COLO829 (cell line): ENCODE data around the gene SAFB2.

Source experiments
- DNase-seq: peaks from one replicate; pipeline ENCODE4 v3.0.0; 2012; ENCODE audit warnings: low spot score

SAFB2 gene

GRCh38 chr19:5579697-5580096, 42.9 kb downstream of the SAFB2 start:
- DNase-seq, result no peak

- DNase-seq, result no peak
Measured at GRCh38 chr19:5579286-5579685, 43.3 kb downstream of the SAFB2 start.

DNA sequence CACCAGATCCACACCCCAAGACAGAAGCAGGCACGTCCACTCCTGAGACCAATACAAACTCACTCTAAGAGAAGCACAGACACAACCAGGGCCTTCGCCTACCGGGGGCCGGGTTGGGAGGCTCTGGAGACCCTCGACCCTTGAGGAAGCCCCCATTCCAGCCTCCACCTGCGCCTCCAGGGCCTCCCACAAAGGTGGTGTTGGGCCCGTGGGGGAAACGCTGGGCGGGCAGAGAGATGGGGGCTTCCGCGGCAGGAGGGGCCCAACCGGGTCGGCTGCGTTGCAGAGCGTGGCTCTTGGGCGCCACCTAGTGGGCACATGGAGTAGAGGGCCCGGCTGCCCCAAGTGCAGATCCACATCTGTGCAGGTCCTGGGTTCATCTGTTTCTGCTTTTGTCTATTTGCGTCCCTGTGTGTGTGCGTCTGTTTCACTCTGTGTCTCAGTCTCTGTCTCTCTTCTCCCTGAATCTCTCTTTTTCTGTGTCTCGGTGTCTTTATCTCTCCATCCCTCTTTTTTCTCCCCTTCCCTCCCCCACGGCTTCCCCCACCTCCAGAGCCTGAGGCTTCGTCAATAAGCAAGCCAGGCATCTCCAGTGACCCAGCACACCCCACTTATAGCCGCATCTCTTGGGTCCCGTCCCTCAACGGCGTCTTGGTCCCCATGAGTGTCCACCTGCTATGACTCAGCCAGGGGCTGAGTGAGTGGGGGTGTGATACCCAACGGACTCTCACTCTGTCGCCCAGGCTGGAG, 44.3 kb downstream of the SAFB2 start:
- DNase-seq, result peak; percentile 51

DNA sequence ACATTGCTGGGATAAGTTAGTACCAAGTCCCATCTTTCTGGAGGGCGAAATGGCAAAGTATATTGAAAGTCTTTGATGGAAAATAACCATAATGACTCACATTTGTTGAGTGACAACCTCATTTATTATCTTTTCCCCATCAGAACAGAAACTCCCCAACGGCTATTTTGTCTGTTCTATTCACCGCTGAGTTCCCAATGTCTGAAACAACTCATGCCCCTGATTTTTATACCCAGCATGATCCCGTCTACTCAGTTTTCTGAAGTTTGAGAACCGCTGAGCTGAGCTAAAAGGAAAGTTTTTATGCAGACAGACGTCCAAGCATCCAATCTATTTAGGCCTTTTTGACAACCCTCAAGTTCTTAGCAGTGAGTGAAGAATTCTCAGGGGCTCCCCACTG, 47.0 kb downstream of the SAFB2 start:
- no peak for DNase-seq

DNA sequence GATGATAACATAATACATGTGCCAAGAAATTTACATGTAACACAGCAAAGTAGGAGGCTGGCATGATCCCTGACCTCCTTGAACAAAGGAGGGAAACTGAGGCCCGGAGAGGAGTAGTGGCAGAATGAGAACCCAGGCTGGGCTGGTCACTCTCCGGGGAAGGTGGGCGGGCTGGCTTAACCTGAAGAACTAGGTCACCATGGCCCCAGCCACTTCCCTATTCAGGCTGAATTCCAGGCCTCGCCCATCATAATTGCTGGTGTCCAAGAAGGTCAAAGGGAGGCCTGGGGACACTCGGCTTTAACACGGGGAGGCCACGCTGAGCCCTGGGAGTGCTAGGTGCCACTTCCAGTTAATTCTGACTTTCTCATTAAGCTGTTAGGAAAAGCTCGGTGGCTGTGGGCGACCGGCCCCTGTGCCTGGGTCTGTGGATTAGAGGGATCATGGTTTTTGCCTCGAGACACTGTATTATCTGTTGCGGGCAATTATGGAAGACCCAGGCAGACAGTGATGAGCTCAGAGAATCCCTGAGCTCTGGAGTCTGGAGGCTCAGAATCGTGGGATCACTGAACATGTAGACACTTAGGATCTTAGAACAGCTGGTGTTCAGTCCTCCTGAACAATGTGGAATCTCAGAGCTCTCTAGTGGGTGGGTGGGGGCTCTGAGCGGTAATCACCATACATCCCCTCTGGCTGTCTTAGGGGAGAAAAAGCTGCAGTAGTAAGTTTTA, 49.9 kb downstream of the SAFB2 start:
- DNase-seq, result no peak

DNA sequence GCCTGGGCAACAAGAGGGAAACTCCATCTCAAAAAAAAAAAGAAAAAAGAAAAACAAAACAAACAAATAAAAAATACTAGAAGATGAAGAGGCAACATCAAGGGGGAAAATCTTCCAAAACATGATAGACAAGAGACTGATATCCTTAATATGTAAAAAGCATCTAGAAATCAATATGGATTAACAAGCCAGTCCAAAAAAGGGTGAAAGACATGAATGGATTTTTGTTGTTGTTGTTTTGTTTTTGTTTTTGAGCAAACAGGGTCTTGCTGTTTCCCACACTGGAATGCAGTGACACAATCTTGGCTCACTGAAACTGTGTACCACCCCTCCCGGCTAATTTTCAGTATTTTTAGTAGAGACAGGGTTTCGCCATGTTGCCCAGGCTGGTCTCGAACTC, 50.8 kb downstream of the SAFB2 start:
- DNase-seq, result no peak

GRCh38 chr19:5567970-5568407, 54.6 kb downstream of the SAFB2 start:
- no peak for DNase-seq

GRCh38 chr19:5567360-5567969, 55.1 kb downstream of the SAFB2 start, which contains the start of gene TINCR:
TINCR (minus strand) TSS chr19:5567953.
- DNase-seq, result no peak

DNA sequence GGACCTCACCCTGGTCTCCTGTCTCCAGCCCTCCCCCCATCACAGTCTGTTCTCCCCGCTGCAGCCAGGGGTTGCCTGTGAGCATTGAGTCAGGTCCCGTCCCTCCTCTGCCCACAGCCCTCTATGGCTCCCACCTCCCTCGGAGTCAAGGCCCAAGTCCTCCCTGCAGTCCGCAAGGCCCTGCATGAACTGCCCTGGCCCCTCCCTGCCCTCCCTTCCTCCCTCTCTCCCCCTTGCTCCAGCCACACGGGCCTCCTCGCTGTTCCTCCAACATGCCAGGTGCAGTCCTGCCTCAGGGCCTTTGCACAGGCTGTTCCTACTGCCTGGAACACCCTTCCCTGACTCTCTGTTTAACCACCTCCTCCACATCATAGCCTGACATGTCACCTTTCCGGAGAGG, 57.6 kb downstream of the SAFB2 start:
- DNase-seq, result no peak

DNA sequence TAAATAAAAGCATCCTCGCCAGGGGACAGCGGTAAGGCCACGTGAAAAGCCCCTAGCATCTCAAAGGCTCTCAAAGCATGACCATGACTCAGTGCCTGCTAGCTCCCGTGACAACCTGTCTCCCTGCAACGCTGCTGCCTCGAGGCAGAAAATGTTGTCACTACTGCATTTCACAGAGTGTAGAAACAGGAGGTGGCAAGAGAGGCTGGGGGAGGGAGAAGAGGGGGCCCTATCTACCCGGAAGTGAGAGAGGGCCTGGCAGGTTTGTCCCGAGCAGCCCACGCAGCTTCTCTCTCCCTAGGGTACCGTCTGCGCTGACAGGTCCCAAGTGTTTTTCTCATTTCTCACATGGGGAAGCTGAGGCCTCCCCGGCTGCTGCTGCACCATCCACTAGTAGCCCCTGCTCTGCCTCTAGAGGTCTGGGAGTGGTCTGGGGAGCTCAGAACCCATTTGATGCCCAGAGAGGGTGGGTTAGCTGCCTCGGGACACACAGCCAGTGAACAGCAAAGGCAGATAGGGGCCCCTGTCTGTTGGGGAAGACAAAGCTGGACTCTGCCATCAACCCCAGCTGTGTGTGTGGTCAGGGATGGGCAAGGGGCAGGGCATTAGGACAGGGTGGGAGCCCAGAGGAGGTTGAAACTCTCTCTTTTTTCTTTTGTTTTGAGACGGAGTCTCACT, 58.5 kb downstream of the SAFB2 start:
- peak; percentile 81 for DNase-seq

DNA sequence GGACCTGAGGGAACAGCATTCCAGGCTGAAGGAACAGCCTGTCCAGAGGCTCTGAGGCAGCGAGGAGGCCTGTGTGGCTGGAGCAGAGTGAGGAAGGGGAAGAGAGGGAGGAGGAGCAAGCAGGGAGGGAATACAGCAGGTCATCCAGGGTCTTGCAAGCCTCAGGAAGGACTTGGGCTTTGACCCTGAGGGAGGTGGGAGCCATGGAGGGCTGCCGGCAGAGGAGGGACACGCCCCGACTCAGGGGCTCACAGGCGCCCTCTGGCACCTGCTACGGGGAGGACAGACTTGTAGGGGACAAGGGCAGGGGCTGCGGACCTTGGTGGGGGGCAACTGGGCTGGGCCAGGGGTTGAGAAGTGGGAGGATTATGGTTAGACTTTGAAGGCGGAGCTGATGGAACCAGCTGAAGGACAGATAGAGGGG, 59.6 kb downstream of the SAFB2 start:
- DNase-seq, result no peak

- no peak for DNase-seq
Measured at GRCh38 chr19:5562280-5562679, 60.3 kb downstream of the SAFB2 start.

DNA sequence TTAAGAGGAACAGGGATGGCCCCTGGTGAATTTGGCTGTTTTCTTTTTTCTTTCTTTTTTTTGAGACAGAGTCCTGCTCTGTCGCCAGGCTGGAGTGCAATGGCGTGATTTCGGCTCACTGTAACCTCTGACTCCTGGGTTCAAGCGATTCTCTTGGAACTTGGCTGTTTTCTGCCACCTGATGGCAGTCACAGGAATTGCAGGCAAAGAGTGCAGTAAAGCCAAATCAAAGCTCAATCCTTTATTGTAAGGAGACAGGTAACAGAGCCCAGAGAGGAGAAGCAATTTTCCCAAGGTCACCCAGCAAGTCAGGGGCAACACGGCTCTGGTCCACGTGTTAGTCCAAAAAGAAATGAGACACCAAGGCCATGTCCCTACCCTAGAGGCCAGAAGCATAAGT, 61.0 kb downstream of the SAFB2 start:
- no peak for DNase-seq

- no peak for DNase-seq
Measured at GRCh38 chr19:5560156-5560555, 62.4 kb downstream of the SAFB2 start.

DNA sequence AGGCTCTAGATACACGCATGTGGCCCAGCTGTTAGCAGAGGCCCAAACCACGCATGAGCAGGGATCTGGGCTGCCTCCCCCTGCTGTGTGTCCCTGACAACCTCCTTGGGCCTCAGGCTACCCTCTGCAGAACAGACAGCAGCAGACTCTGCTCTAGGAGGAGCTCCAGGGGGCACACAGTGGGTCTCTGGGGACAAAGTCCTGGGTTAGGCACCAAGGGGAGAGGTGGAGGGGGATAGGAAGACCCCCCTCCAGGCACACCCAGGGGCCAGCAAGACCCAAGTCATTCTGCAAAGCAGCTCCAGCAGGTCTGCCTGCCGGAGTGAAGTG, 62.8 kb downstream of the SAFB2 start:
- no peak for DNase-seq

DNA sequence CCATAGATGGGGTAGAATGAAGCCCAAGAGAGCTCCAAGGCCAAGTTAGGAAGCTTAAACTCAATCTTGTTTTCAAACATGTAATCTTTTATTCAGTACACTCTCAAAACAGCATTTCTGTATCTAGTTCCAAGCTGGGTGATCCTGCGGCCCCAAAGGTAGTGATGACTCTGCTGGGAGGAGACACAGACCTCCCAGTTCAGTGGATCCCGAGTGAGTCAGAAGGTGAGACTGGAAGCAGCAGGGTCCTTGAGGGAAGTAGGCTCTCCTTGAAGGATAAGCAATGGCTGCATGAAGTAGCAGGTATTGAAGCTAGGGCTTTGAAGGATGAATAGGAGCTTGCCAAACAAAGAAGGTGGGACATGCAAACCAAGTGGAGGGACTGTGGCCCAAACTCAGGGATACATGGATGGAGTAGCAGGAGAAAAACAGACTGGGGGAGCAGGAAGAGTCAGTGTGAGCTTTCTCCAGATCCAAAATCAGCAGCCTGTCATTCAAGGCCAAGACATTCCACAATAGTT, 64.4 kb downstream of the SAFB2 start:
- DNase-seq, result no peak

DNA sequence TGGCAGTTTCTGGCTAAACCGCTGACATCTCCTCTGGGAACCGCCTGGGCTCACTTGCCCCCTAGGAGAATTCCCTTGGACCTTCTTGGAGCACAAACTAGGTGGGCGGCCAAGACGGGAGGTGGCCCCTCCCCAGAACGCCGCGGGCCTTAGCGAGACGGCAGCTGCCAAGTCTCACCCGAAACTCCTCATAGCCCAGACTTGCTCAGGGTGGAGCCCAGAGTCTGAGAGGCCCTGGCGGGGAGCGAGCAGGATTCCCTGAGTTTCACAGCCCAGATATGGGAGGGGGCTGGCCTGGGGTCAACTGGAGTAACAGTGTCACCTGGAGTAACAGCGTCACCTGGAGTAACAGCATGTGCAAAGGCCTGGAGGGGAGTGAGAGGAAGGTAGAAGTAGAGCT, 64.9 kb downstream of the SAFB2 start:
- no peak for DNase-seq

GRCh38 chr19:5554828-5555227, 67.7 kb downstream of the SAFB2 start:
- DNase-seq, result no peak

DNA sequence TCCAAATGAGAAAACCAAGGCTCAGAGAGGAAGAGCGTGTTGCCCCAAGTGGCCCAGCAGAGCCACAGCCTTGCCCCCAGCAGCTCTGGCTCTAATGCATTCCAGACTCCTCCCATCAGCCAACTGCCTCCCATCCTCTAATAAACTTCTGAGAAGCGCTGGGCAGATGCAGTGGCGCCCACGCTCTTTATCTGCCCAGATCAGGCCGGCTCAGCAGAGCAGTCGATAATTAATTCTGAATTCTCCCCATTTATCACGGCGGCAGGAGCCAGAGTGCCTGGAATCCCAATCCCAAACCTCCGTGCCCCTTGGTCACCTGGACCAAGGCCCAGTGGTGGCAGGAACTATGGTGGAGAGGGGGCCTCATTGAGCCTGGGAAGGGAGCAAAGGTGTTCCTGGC, 68.7 kb downstream of the SAFB2 start:
- no peak for DNase-seq

GRCh38 chr19:5547881-5548280, 74.7 kb downstream of the SAFB2 start:
- peak; percentile 82 for DNase-seq

DNA sequence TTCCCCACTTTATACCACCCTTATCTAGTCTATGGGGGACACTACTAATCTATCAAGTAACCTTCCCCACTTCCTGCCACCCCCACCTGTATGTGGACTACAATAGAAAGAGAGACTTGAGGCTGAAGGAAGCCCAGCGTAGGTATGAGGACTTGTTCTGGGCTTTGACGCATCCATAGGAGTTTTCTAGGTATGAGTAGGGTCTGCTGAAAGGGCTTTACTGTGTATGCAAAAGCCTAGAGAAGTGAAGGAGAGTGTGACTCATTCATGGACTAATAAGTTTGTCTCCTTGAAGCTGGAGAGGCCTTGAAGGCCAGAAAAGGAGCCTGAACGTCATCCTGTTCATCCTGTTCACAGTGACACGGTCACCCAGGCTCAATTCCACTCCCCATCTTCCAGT, 76.6 kb downstream of the SAFB2 start:
- no peak for DNase-seq

DNA sequence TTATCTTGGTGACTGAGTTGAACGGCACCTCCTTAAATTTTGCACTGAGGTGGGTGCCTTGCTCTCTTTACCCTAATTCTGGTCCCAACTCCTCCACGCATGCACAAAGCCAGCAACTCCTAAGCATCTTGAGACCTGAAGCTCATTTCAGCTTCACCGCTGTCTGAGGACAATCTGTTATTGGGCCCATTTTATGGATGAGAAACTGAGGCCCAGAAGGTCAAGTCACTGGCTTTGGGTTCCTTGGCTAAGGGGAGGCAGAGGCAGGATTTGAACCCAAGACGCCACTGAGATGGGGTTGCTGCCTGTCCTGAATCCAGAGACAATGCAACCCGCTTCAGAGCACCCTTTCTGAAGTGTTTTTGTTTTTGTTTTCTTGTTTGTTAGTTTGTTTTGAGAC, 77.5 kb downstream of the SAFB2 start:
- no peak for DNase-seq

DNA sequence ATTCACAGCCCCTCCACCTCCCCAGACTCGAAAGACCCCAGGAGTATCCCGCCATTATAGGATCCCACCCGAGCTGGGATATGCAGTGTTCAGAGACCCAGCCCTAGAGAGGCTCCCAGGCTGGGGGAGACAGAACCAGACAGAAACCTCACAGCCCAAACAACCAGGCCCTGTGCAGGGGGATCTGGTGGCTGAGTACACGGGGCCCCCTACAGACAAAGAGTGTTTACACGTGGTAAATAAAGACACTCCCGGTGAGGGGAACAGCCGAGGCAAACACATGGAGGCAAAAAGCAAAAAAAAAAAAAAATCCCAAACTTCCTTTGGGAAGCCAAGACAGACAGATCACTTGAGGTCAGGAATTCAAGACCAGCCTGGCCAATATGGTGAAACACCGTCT, 79.9 kb downstream of the SAFB2 start:
- no peak for DNase-seq
